Stimulated activated CD4-positive, alpha-beta T cell treated with anti-CD3 and anti-CD28 coated beads, TNF-alpha, amount 100 ng/mL, for 4 hours (primary cell): ENCODE data around the gene RTP1.
A peak's percentile ranks its signal among the peaks of the same experiment; 100 is the strongest.
"Not testable (repeated sequence)": the region's sequence is repeated elsewhere in the genome, so short reads cannot be mapped to it uniquely, and the experiment has no call there.

Source experiments
- DNase-seq, 3 experiments: peaks; one replicate each; pipeline ENCODE4 v3.0.0-alpha.2; 2020; ENCODE audit warnings: low read depth in 3 of 3

Gene RTP1

GRCh38 chr3:187197335-187197649 lies at the start of gene RTP1:
Gene RTP1 (plus strand): TSS chr3:187197486. CDS start chr3:187197516, 30 bp downstream.
- no peak for DNase-seq

GRCh38 chr3:187150186-187150585 lies 47.1 kb upstream of the RTP1 start:
- no peak for DNase-seq

- peak; percentile 33 to 51 (median 43) for DNase-seq
These were observed 46.7 kb upstream of the RTP1 start for GRCh38 chr3:187150599-187150998.

GRCh38 chr3:187161556-187161955 lies 35.7 kb upstream of the RTP1 start:
- DNase-seq, result no peak

- no peak for DNase-seq
These were observed 34.9 kb upstream of the RTP1 start for GRCh38 chr3:187162265-187162953.

- DNase-seq, result peak in 1 of 3 experiments; percentile 13
These were observed 32.1 kb upstream of the RTP1 start for GRCh38 chr3:187165144-187165543.

GRCh38 chr3:187166750-187167149 lies 30.5 kb upstream of the RTP1 start:
- DNase-seq, result no peak

GRCh38 chr3:187167777-187168176 lies 29.5 kb upstream of the RTP1 start:
- no peak for DNase-seq

- no peak for DNase-seq
These were observed 27.9 kb upstream of the RTP1 start for GRCh38 chr3:187169231-187169960.

GRCh38 chr3:187170911-187171310 lies 26.4 kb upstream of the RTP1 start:
- not testable (repeated sequence) for DNase-seq

- no peak for DNase-seq
These were observed 24.4 kb upstream of the RTP1 start for GRCh38 chr3:187172929-187173328.

- no peak for DNase-seq
These were observed 15.7 kb upstream of the RTP1 start for GRCh38 chr3:187181454-187182170.

- DNase-seq, result no peak
These were observed 13.9 kb upstream of the RTP1 start for GRCh38 chr3:187183210-187183862.

GRCh38 chr3:187183903-187184302 lies 13.4 kb upstream of the RTP1 start:
- no peak for DNase-seq

- no peak for DNase-seq
These were observed 11.5 kb upstream of the RTP1 start for GRCh38 chr3:187185759-187186158.

- no peak for DNase-seq
These were observed 10.9 kb upstream of the RTP1 start for GRCh38 chr3:187186375-187186774.

GRCh38 chr3:187186801-187187421 lies 10.4 kb upstream of the RTP1 start:
- DNase-seq, result no peak

GRCh38 chr3:187188931-187189330 lies 8.4 kb upstream of the RTP1 start:
- DNase-seq, result no peak

- DNase-seq, result no peak
These were observed 6.0 kb upstream of the RTP1 start for GRCh38 chr3:187191271-187191670.

- DNase-seq, result no peak
These were observed 4.1 kb upstream of the RTP1 start for GRCh38 chr3:187193181-187193580.

- DNase-seq, result no peak
These were observed 532 bp upstream of the RTP1 start for GRCh38 chr3:187196573-187197334.
